K562 (cell line): ENCODE data around the gene CCNT2. TPM values are rescaled to one million over a fixed set of nuclear protein-coding genes. Genes with fewer than 3 reads are reported as not detected.

Experiments
- ADNP ChIP-seq: fragments of 200-800 bp; sonication (Bioruptor generic); IDR thresholded peaks from 2 replicates; pipeline ENCODE4 v1.6.1; 2016; ENCODE audit warnings: missing genetic modification characterization, missing compliant biosample characterization
- C11orf30 ChIP-seq: fragments of 450-650 bp; IDR thresholded peaks from 2 replicates; pipeline ENCODE4 v1.6.1; 2016; ENCODE audit warnings: low read depth, mild to moderate bottlenecking
- EGR1 ChIP-seq: fragments of 450-650 bp; conservative IDR thresholded peaks from 2 replicates; pipeline ENCODE4 v1.6.1; 2017; ENCODE audit warnings: mild to moderate bottlenecking
- EP400 ChIP-seq: fragments of 450-650 bp; IDR thresholded peaks from 2 replicates; pipeline ENCODE4 v1.6.1; 2017; ENCODE audit warnings: antibody characterized with exemption, mild to moderate bottlenecking, moderate library complexity
- FOSL1 ChIP-seq: fragments of 200-800 bp; sonication (Bioruptor generic); conservative IDR thresholded peaks from 2 replicates; pipeline ENCODE4 v1.6.1; 2016; ENCODE audit warnings: missing genetic modification characterization, missing compliant biosample characterization
- FOXP1 ChIP-seq: sonication (generic); formaldehyde crosslinking; IDR thresholded peaks from 2 replicates; pipeline ENCODE4 v1.8.0; 2022; ENCODE audit warnings: mild to moderate bottlenecking, missing genetic modification reagents
- MYBL2 ChIP-seq, 2 experiments: fragments of 450-650 bp in 1 of 2; sonication (generic) in 1 of 2; formaldehyde crosslinking in 1 of 2; IDR thresholded peaks; 2 replicates each; pipeline versions ENCODE4 v1.6.1 to v1.8.1; 2017 to 2022; ENCODE audit warnings: borderline replicate concordance in 1 of 2, inconsistent platforms in 1 of 2, low read depth in 1 of 2, mild to moderate bottlenecking in 1 of 2, missing genetic modification reagents in 1 of 2, moderate library complexity in 1 of 2
- NFXL1 ChIP-seq: fragments of 450-650 bp; formaldehyde crosslinking; IDR thresholded peaks from 2 replicates; pipeline ENCODE4 v1.4.0; 2021; ENCODE audit warnings: mild to moderate bottlenecking
- PHB ChIP-seq: fragments of 250-450 bp; sonication (Bioruptor Pico); IDR thresholded peaks from 2 replicates; pipeline ENCODE4 v1.5.0; 2021
- POLR2B ChIP-seq: fragments of 450-650 bp; IDR thresholded peaks from 2 replicates; pipeline ENCODE4 v1.6.1; 2018; ENCODE audit warnings: low read depth; ENCODE audit not compliant: partially characterized antibody
- RBM39 ChIP-seq: fragments of 200-400 bp; formaldehyde crosslinking; optimal IDR thresholded peaks from 2 replicates; pipeline ENCODE3; 2018; ENCODE audit warnings: low read depth, low read length
- ZBTB8A ChIP-seq: fragments of 450-650 bp; IDR thresholded peaks from 2 replicates; pipeline ENCODE4 v1.6.1; 2018; ENCODE audit warnings: mild to moderate bottlenecking, moderate library complexity; ENCODE audit not compliant: partially characterized antibody
- ZNF282 ChIP-seq: sonication (generic); formaldehyde crosslinking; IDR thresholded peaks from 2 replicates; pipeline ENCODE4 v1.8.1; 2023; ENCODE audit warnings: missing genetic modification reagents
- ZNF57 ChIP-seq: fragments of 450-650 bp; formaldehyde crosslinking; IDR thresholded peaks from 2 replicates; pipeline ENCODE4 v1.4.0; 2020; ENCODE audit warnings: mild to moderate bottlenecking, moderate library complexity
- polyA plus RNA-seq, 8 experiments: library from polyadenylated mRNA; depleted of rRNA in 4 of 8; stranded (reverse) in 5 of 8; unstranded in 3 of 8; fragments of >200 nt; fragmentation: Nextera tagmentation in 2 of 8; fragmentation: Illumina TruSeq in 1 of 8; extraction: Ambion mirVana in 2 of 8; extraction: Trizol in 1 of 8; gene quantifications; 2 replicates each; pipeline versions ENCODE4 v1.2.1 to v1.2.3, GENCODE V29; 2011 to 2014; ENCODE audit warnings: inconsistent platforms in 1 of 8, missing spikeins in 1 of 8
- total RNA-seq, 7 experiments: library from RNA; depleted of rRNA in 6 of 7; stranded (reverse); fragments of >200 nt in 6 of 7; fragmentation: Illumina TruSeq in 2 of 7; extraction: Trizol in 2 of 7; gene quantifications; 2 replicates each; pipeline versions ENCODE4 v1.2.1 to v1.2.3, GENCODE V29; 2011 to 2021; ENCODE audit warnings: low replicate concordance in 1 of 7
- TF ChIP-seq, protein P1 (sequence below): sonication (generic); formaldehyde crosslinking; IDR thresholded peaks from 2 replicates; pipeline ENCODE4 v1.8.1; 2023; ENCODE audit warnings: mild to moderate bottlenecking, missing genetic modification reagents, moderate library complexity
- TF ChIP-seq, protein P2 (sequence below): sonication (generic); formaldehyde crosslinking; IDR thresholded peaks from 2 replicates; pipeline ENCODE4 v1.8.0; 2022; ENCODE audit warnings: mild to moderate bottlenecking, low read depth, missing genetic modification reagents
- TF ChIP-seq, protein P3 (sequence below), 2 experiments: fragments of 450-650 bp in 1 of 2; sonication (generic) in 1 of 2; formaldehyde crosslinking in 1 of 2; IDR thresholded peaks in 1 of 2; conservative IDR thresholded peaks in 1 of 2; 2 replicates each; pipeline versions ENCODE4 v1.6.1 to v1.8.1; 2016 to 2023; ENCODE audit warnings: mild to moderate bottlenecking in 2 of 2, moderate library complexity in 2 of 2, inconsistent platforms in 1 of 2, missing genetic modification reagents in 1 of 2
- TF ChIP-seq, protein P4 (sequence below): sonication (generic); formaldehyde crosslinking; IDR thresholded peaks from 2 replicates; pipeline ENCODE4 v1.8.0; 2023; ENCODE audit warnings: mild to moderate bottlenecking, missing genetic modification reagents
- TF ChIP-seq, protein P5 (sequence below): IDR thresholded peaks from 2 replicates; pipeline ENCODE4 v1.6.1; 2014; ENCODE audit warnings: antibody characterized with exemption

Gene CCNT2
- total and polyA plus RNA-seq, 9 of the 15 experiments (the other 6 are each of a cell fraction or from before 2014, with no cell fraction given), result 12.6 to 30.0 (median 22.7) TPM

DNA sequence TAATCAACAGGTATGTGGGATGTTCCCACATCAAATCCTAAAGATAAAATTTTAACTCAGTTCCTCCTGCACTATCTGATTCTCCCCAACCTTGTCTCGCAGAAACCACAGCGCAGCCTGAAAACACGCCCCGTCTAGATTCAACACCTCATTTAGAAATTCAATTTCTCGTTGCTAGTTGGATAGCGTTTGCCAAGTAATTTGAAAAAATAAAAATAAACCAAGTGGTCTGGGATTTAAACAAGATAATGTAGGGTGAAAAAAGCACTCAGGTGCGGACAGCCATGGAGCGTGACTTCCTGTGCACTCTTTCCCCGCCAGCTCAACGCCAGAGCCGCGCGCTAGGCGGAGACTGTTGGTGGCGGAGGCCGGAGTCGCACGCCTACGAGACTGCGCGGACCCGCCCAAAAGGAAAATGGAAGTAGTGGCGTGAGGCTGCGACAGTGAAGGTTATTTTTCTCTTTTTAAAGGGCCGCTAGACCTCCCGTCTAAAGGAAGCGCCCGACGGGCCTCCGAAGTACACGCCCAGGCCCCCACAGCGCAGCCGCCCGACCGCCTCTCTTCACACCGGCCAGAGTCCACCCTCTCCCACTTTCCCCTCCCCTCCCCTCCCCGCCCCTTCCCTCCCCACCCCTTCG, 615 bp upstream of the CCNT2 start (continued):
- TF ChIP-seq MYBL2 (IDR thresholded peaks at IDR 0.05; ENCODE audit: low read depth) (no peak), MYBL2 (CRISPR knock-in tag; IDR thresholded peaks at IDR 0.05; ENCODE audit: borderline replicate concordance) (no peak), ZNF282 (CRISPR knock-in tag) (no peak), FOSL1 (tag) (no peak), PHB (CRISPR knock-in tag) (no peak), ADNP (tag) (no peak), EGR1 (peak; percentile 58), ZBTB8A (no peak), ZNF57 (CRISPR knock-in tag) (no peak), C11orf30 (no peak), EP400 (peak; percentile 76), NFXL1 (CRISPR knock-in tag) (no peak), FOXP1 (no peak), POLR2B (peak; percentile 83), RBM39 (no peak)
- TF ChIP-seq, protein P1, sequence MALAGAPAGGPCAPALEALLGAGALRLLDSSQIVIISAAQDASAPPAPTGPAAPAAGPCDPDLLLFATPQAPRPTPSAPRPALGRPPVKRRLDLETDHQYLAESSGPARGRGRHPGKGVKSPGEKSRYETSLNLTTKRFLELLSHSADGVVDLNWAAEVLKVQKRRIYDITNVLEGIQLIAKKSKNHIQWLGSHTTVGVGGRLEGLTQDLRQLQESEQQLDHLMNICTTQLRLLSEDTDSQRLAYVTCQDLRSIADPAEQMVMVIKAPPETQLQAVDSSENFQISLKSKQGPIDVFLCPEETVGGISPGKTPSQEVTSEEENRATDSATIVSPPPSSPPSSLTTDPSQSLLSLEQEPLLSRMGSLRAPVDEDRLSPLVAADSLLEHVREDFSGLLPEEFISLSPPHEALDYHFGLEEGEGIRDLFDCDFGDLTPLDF (CRISPR knock-in tag), result no peak
- TF ChIP-seq, protein P2, sequence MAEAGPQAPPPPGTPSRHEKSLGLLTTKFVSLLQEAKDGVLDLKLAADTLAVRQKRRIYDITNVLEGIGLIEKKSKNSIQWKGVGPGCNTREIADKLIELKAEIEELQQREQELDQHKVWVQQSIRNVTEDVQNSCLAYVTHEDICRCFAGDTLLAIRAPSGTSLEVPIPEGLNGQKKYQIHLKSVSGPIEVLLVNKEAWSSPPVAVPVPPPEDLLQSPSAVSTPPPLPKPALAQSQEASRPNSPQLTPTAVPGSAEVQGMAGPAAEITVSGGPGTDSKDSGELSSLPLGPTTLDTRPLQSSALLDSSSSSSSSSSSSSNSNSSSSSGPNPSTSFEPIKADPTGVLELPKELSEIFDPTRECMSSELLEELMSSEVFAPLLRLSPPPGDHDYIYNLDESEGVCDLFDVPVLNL, result no peak
- TF ChIP-seq, protein P3, sequence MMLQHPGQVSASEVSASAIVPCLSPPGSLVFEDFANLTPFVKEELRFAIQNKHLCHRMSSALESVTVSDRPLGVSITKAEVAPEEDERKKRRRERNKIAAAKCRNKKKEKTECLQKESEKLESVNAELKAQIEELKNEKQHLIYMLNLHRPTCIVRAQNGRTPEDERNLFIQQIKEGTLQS (IDR thresholded peaks at IDR 0.05), result no peak
- TF ChIP-seq, protein P3 (CRISPR knock-in tag; conservative IDR thresholded peaks at IDR 0.05), result no peak
- TF ChIP-seq, protein P4, sequence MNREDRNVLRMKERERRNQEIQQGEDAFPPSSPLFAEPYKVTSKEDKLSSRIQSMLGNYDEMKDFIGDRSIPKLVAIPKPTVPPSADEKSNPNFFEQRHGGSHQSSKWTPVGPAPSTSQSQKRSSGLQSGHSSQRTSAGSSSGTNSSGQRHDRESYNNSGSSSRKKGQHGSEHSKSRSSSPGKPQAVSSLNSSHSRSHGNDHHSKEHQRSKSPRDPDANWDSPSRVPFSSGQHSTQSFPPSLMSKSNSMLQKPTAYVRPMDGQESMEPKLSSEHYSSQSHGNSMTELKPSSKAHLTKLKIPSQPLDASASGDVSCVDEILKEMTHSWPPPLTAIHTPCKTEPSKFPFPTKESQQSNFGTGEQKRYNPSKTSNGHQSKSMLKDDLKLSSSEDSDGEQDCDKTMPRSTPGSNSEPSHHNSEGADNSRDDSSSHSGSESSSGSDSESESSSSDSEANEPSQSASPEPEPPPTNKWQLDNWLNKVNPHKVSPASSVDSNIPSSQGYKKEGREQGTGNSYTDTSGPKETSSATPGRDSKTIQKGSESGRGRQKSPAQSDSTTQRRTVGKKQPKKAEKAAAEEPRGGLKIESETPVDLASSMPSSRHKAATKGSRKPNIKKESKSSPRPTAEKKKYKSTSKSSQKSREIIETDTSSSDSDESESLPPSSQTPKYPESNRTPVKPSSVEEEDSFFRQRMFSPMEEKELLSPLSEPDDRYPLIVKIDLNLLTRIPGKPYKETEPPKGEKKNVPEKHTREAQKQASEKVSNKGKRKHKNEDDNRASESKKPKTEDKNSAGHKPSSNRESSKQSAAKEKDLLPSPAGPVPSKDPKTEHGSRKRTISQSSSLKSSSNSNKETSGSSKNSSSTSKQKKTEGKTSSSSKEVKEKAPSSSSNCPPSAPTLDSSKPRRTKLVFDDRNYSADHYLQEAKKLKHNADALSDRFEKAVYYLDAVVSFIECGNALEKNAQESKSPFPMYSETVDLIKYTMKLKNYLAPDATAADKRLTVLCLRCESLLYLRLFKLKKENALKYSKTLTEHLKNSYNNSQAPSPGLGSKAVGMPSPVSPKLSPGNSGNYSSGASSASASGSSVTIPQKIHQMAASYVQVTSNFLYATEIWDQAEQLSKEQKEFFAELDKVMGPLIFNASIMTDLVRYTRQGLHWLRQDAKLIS (CRISPR knock-in tag), result no peak
- TF ChIP-seq, protein P5, sequence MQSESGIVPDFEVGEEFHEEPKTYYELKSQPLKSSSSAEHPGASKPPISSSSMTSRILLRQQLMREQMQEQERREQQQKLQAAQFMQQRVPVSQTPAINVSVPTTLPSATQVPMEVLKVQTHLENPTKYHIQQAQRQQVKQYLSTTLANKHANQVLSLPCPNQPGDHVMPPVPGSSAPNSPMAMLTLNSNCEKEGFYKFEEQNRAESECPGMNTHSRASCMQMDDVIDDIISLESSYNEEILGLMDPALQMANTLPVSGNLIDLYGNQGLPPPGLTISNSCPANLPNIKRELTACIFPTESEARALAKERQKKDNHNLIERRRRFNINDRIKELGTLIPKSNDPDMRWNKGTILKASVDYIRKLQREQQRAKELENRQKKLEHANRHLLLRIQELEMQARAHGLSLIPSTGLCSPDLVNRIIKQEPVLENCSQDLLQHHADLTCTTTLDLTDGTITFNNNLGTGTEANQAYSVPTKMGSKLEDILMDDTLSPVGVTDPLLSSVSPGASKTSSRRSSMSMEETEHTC, result 0 out of 2 replicates have a peak, but pooled peaks have one; percentile 18
